ENCODE measurements around the gene TRIM15. TPM values are rescaled to one million over a fixed set of nuclear protein-coding genes. Genes with fewer than 3 reads are reported as not detected.

Gene TRIM15
- total RNA-seq, 1 experiment from 2014 or later = 0.20 TPM

DNA sequence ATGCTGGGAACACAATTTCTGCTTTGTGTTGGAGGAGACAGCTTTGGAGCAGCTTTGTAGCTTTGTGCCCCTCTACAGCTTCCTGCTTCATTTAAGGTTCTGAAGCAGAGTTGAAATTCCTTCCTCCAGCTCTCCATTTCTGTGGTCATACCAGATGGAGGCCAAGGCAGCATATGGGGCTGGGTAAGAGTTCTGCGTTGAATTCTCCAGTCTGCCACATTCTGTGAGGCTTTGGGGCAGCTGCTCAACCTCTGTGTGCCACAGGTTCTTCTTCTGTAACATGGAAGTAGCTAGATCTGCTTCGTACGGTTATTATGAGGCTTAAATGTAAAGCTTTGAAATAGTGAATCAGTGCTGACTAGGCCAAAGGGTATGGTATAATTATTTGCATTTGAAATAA is 52.8 kb downstream of the TRIM15 start:
- H3K27me3 ChIP-seq (ENCODE audit: insufficient read depth, low read length) = no peaks in the 10 kb centered on the region
- H2BK120ac ChIP-seq (ENCODE audit: low read depth, low read length, poor library complexity, severe bottlenecking) = no peak overlapping the region
- H3K4me3 Mint-ChIP-seq = no peak overlapping the region; a peak in 1 of 5 replicates
- no peak overlapping the region for H3T11ph ChIP-seq (ENCODE audit: low read length)
- no peak overlapping the region for H4K91ac ChIP-seq (ENCODE audit: insufficient read length, low read depth, low read length)
- H3K4me1 ChIP-seq (ENCODE audit: insufficient read depth, low read length) = peaks cover 7% of the 10 kb centered on the region; the same call in 1 of the 2 replicates
- no peaks in the 10 kb centered on the region for H4K20me1 ChIP-seq (ENCODE audit: control insufficient read depth, insufficient read depth, insufficient read length)
- H3K9ac ChIP-seq (ENCODE audit: extremely low read depth, insufficient read length, low read length) = no peak overlapping the region
- no peaks in the 10 kb centered on the region for H3K9me3 ChIP-seq (ENCODE audit: control insufficient read depth, low read depth, low read length)
- peaks cover 24 to 26% of the 10 kb centered on the region in 2 experiments for H3K4me1 Mint-ChIP-seq
- H3K79me1 ChIP-seq (ENCODE audit: insufficient read depth, low read depth, low read length, poor library complexity, severe bottlenecking) = peaks cover 4% of the 10 kb centered on the region
- no peak overlapping the region for H2AFZ ChIP-seq (ENCODE audit: low read length)
- peaks cover 10% of the 10 kb centered on the region for H3K27me3 Mint-ChIP-seq (ENCODE audit: low read depth)
- no peak overlapping the region for H3K23ac ChIP-seq (ENCODE audit: insufficient read length, low read depth, low read length)
- H2BK15ac ChIP-seq (ENCODE audit: low read depth, low read length) = no peak overlapping the region
- no peak overlapping the region for H2BK12ac ChIP-seq (ENCODE audit: insufficient read length, low read depth, low read length)
- peaks cover 4% of the 10 kb centered on the region; the same call in 1 of the 2 replicates for H3K79me2 ChIP-seq (ENCODE audit: insufficient read depth, low read length)
- H3K4ac ChIP-seq (ENCODE audit: low read depth, low read length) = no peak overlapping the region
- no peak for DNase-seq
- no peak overlapping the region for H3K27ac Mint-ChIP-seq
- H3K14ac ChIP-seq (ENCODE audit: insufficient read depth, low read length) = no peak overlapping the region
- H3K27ac ChIP-seq (ENCODE audit: insufficient read length, low read depth, low read length) = no peak overlapping the region
- no peak overlapping the region for H2BK20ac ChIP-seq (ENCODE audit: low read depth, low read length, poor library complexity, severe bottlenecking)
- no peak overlapping the region for H2AK5ac ChIP-seq (ENCODE audit: insufficient read length, low read length)
- no peaks in the 10 kb centered on the region; a peak in 1 of 5 replicates for H3K9me3 Mint-ChIP-seq
- no peak overlapping the region for H3K18ac ChIP-seq (ENCODE audit: insufficient read length, low read depth, low read length)
- no peak overlapping the region for H4K8ac ChIP-seq (replicated peaks; ENCODE audit: insufficient read length, low read depth, low read length)
- H2BK5ac ChIP-seq (ENCODE audit: insufficient read length, low read length) = no peak overlapping the region
- no CpG with 5 or more reads among the region's 3 CpGs for WGBS (ENCODE audit: extremely low coverage, insufficient read length, low lambda C conversion rate)
- H3K23me2 ChIP-seq (ENCODE audit: insufficient read length, low read depth, low read length, poor library complexity, severe bottlenecking) = peaks cover 12% of the 10 kb centered on the region
- H3K56ac ChIP-seq (ENCODE audit: insufficient read length, low read depth, low read length) = no peak overlapping the region
- H4K5ac ChIP-seq (ENCODE audit: insufficient read length, low read depth, low read length) = no peak overlapping the region
- H3K4me2 ChIP-seq (ENCODE audit: insufficient read depth, insufficient read length, low read length) = no peak overlapping the region
- H3K36me3 Mint-ChIP-seq (ENCODE audit: insufficient read depth in 1 of 3, low read depth in 3 of 3) = no peaks in the 10 kb centered on the region; a peak in 2 of 7 replicates
- TF ChIP-seq, protein P1, sequence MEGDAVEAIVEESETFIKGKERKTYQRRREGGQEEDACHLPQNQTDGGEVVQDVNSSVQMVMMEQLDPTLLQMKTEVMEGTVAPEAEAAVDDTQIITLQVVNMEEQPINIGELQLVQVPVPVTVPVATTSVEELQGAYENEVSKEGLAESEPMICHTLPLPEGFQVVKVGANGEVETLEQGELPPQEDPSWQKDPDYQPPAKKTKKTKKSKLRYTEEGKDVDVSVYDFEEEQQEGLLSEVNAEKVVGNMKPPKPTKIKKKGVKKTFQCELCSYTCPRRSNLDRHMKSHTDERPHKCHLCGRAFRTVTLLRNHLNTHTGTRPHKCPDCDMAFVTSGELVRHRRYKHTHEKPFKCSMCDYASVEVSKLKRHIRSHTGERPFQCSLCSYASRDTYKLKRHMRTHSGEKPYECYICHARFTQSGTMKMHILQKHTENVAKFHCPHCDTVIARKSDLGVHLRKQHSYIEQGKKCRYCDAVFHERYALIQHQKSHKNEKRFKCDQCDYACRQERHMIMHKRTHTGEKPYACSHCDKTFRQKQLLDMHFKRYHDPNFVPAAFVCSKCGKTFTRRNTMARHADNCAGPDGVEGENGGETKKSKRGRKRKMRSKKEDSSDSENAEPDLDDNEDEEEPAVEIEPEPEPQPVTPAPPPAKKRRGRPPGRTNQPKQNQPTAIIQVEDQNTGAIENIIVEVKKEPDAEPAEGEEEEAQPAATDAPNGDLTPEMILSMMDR (conservative IDR thresholded peaks at IDR 0.05) = no peak

All from H9 (cell line).